PFSK-1 (cell line): ENCODE results near the gene SAPCD1.

Experiments
- FOXP2 ChIP-seq: optimal IDR thresholded peaks from 2 replicates; pipeline ENCODE3; 2011; ENCODE audit warnings: borderline replicate concordance, control low read depth, inconsistent platforms; ENCODE audit not compliant: insufficient read depth; ENCODE audit errors: extremely low read length, extremely low read depth
- POLR2AphosphoS5 ChIP-seq: IDR thresholded peaks from 2 replicates; pipeline ENCODE4 v1.6.1; 2012; ENCODE audit warnings: low read depth, mild to moderate bottlenecking, control low read depth, low read length, moderate library complexity
- REST ChIP-seq, 2 experiments: IDR thresholded peaks; 2 replicates each; pipeline versions ENCODE4 v1.6.1 to v1.8.0; 2011 to 2012; ENCODE audit warnings: low read depth in 2 of 2, low read length in 2 of 2, control low read depth in 1 of 2, inconsistent platforms in 1 of 2, mild to moderate bottlenecking in 1 of 2, moderate library complexity in 1 of 2; ENCODE audit not compliant: insufficient read depth in 1 of 2
- SIN3A ChIP-seq: IDR thresholded peaks from 2 replicates; pipeline ENCODE4 v1.6.1; 2012; ENCODE audit warnings: mild to moderate bottlenecking, low read length, moderate library complexity, borderline replicate concordance; ENCODE audit not compliant: insufficient read depth
- TAF1 ChIP-seq: IDR thresholded peaks from 2 replicates; pipeline ENCODE4 v1.6.1; 2012; ENCODE audit warnings: low read length, control low read depth, borderline replicate concordance; ENCODE audit not compliant: insufficient read depth

SAPCD1 gene

GRCh38 chr6:31718265-31718664 is 44.2 kb upstream of the SAPCD1 start:
- TF ChIP-seq TAF1: no peak
- no peak for TF ChIP-seq POLR2AphosphoS5
- TF ChIP-seq SIN3A: no peak
- no peak for TF ChIP-seq FOXP2
- no peak for TF ChIP-seq REST (IDR thresholded peaks at IDR 0.05; ENCODE audit: insufficient read depth in 1 of 2, low read depth in 2 of 2, low read length in 2 of 2)

GRCh38 chr6:31719001-31719400 is 43.5 kb upstream of the SAPCD1 start:
- TF ChIP-seq POLR2AphosphoS5: no peak
- TF ChIP-seq TAF1: no peak
- TF ChIP-seq FOXP2: no peak
- TF ChIP-seq SIN3A: no peak
- no peak for TF ChIP-seq REST (IDR thresholded peaks at IDR 0.05; ENCODE audit: insufficient read depth in 1 of 2, low read depth in 2 of 2, low read length in 2 of 2)

- TF ChIP-seq TAF1: no peak
- no peak for TF ChIP-seq POLR2AphosphoS5
- TF ChIP-seq FOXP2: no peak
- no peak for TF ChIP-seq REST (IDR thresholded peaks at IDR 0.05; ENCODE audit: insufficient read depth in 1 of 2, low read depth in 2 of 2, low read length in 2 of 2)
- no peak for TF ChIP-seq SIN3A
Observed at GRCh38 chr6:31720196-31720770, 42.2 kb upstream of the SAPCD1 start.

- no peak for TF ChIP-seq TAF1
- no peak for TF ChIP-seq REST (IDR thresholded peaks at IDR 0.05; ENCODE audit: insufficient read depth in 1 of 2, low read depth in 2 of 2, low read length in 2 of 2)
- no peak for TF ChIP-seq FOXP2
- no peak for TF ChIP-seq POLR2AphosphoS5
- TF ChIP-seq SIN3A: no peak
Observed at GRCh38 chr6:31721351-31722020, 41.0 kb upstream of the SAPCD1 start, which contains the start of gene LY6G6C. Gene LY6G6C, minus strand, starts transcription at chr6:31721746. Its CDS starts 67 bp downstream, at chr6:31721679.

GRCh38 chr6:31722173-31722572 is 40.3 kb upstream of the SAPCD1 start:
- TF ChIP-seq POLR2AphosphoS5 (no peak), TAF1 (no peak), REST (IDR thresholded peaks at IDR 0.05; ENCODE audit: insufficient read depth in 1 of 2, low read depth in 2 of 2, low read length in 2 of 2) (no peak), FOXP2 (no peak), SIN3A (no peak)
